ENCODE data around the gene SFT2D3. TPM values are rescaled to one million over a fixed set of nuclear protein-coding genes. Genes with fewer than 3 reads are reported as not detected.

The SFT2D3 gene
- total and polyA plus RNA-seq, 9 of the 15 experiments (the other 6 are each of a cell fraction or from before 2014, with no cell fraction given): 7.5 to 9.9 (median 8.9) TPM; not detected in 2

DNA sequence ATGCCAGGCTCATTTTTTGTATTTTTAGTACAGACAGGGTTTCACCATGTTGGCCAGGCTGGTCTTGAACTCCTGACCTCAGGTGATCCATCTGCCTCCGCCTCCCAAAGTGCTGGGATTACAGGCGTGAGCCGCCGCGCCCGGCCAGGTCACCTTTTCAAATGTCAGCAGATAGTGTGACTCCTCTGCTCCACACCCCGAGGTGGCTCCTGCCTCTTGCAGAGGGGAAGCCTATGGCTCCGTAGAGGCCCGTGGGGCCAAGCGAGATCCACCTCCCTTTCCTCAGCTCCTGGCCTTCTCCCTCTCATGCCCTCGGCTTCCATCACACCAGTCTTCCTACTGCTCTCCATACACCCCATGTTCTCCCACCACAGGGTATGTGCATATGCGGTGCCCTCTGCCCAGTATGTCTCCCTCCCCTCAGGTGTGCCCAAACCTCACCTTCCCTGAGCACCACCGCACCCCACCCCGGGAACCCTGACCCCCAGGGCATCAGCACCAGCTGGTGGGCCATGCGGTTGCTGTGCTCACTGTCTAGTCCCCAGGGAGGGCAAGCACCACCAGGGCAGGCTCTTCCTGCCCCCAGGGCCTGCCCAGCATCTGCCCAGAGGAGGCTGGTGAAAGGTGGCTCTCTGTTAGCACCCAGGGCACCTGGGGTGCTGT is 44.6 kb upstream of the SFT2D3 start (continued):
- no peak for TF ChIP-seq ZNF146 (CRISPR knock-in tag; IDR thresholded peaks at IDR 0.05; ENCODE audit: unreplicated experiment)
- no peak for TF ChIP-seq PHF20 (IDR thresholded peaks at IDR 0.05; ENCODE audit: partially characterized antibody)
- TF ChIP-seq, protein P1, sequence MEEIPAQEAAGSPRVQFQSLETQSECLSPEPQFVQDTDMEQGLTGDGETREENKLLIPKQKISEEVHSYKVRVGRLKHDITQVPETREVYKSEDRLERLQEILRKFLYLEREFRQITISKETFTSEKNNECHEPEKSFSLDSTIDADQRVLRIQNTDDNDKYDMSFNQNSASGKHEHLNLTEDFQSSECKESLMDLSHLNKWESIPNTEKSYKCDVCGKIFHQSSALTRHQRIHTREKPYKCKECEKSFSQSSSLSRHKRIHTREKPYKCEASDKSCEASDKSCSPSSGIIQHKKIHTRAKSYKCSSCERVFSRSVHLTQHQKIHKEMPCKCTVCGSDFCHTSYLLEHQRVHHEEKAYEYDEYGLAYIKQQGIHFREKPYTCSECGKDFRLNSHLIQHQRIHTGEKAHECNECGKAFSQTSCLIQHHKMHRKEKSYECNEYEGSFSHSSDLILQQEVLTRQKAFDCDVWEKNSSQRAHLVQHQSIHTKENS (CRISPR knock-in tag; IDR thresholded peaks at IDR 0.05): no peak
- TF ChIP-seq ESRRA (IDR thresholded peaks at IDR 0.05; ENCODE audit: borderline replicate concordance, low read depth): no peak
- TF ChIP-seq, protein P2, sequence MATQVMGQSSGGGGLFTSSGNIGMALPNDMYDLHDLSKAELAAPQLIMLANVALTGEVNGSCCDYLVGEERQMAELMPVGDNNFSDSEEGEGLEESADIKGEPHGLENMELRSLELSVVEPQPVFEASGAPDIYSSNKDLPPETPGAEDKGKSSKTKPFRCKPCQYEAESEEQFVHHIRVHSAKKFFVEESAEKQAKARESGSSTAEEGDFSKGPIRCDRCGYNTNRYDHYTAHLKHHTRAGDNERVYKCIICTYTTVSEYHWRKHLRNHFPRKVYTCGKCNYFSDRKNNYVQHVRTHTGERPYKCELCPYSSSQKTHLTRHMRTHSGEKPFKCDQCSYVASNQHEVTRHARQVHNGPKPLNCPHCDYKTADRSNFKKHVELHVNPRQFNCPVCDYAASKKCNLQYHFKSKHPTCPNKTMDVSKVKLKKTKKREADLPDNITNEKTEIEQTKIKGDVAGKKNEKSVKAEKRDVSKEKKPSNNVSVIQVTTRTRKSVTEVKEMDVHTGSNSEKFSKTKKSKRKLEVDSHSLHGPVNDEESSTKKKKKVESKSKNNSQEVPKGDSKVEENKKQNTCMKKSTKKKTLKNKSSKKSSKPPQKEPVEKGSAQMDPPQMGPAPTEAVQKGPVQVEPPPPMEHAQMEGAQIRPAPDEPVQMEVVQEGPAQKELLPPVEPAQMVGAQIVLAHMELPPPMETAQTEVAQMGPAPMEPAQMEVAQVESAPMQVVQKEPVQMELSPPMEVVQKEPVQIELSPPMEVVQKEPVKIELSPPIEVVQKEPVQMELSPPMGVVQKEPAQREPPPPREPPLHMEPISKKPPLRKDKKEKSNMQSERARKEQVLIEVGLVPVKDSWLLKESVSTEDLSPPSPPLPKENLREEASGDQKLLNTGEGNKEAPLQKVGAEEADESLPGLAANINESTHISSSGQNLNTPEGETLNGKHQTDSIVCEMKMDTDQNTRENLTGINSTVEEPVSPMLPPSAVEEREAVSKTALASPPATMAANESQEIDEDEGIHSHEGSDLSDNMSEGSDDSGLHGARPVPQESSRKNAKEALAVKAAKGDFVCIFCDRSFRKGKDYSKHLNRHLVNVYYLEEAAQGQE (IDR thresholded peaks at IDR 0.05; ENCODE audit: borderline replicate concordance): no peak
- TF ChIP-seq, protein P2 (CRISPR knock-in tag; IDR thresholded peaks at IDR 0.05; ENCODE audit: low read depth): no peak
- no peak for TF ChIP-seq KLF16 (IDR thresholded peaks at IDR 0.05)

Measured in K562 (cell line).